Liver (tissue), 9 donors: ENCODE data around the gene CECR2. TPM values are rescaled to one million over a fixed set of nuclear protein-coding genes. Genes with fewer than 3 reads are reported as not detected.

Source experiments
- DNase-seq: peaks from one replicate; pipeline ENCODE4 v3.0.0-alpha.2; 2017; ENCODE audit warnings: low spot score
- H3K27ac ChIP-seq, 2 donors: one replicate each; pipeline ENCODE4 v1.7.0; 2013; ENCODE audit warnings: inconsistent platforms in 2 of 2, low read length in 2 of 2, control low read depth in 1 of 2, low read depth in 1 of 2, mild to moderate bottlenecking in 1 of 2
- H3K27me3 ChIP-seq, 4 donors: one replicate each; pipeline versions ENCODE4 v1.6.1 to v1.7.0; 2013; ENCODE audit warnings: low read length in 3 of 4, inconsistent platforms in 1 of 4, mild to moderate bottlenecking in 1 of 4, moderate library complexity in 1 of 4; ENCODE audit not compliant: control insufficient read depth in 4 of 4, insufficient read depth in 4 of 4
- H3K36me3 ChIP-seq, 4 donors: one replicate each; pipeline versions ENCODE4 v1.6.1 to v1.7.0; 2013; ENCODE audit warnings: low read length in 3 of 4, mild to moderate bottlenecking in 3 of 4, low read depth in 1 of 4, moderate library complexity in 1 of 4; ENCODE audit not compliant: control insufficient read depth in 4 of 4, insufficient read depth in 3 of 4
- H3K4me1 ChIP-seq, 4 donors: one replicate each; pipeline versions ENCODE4 v1.6.1 to v1.7.0; 2013; ENCODE audit warnings: low read length in 3 of 4, mild to moderate bottlenecking in 3 of 4, moderate library complexity in 1 of 4; ENCODE audit not compliant: control insufficient read depth in 4 of 4, insufficient read depth in 4 of 4
- H3K4me3 ChIP-seq, 3 donors: one replicate each; pipeline versions ENCODE4 v1.6.1 to v1.7.0; 2013; ENCODE audit warnings: low read length in 3 of 3, control low read depth in 1 of 3, low read depth in 1 of 3, mild to moderate bottlenecking in 1 of 3
- H3K9ac ChIP-seq, 2 donors: one replicate each; pipeline ENCODE4 v1.7.0; 2013; ENCODE audit warnings: low read length in 2 of 2, mild to moderate bottlenecking in 2 of 2, moderate library complexity in 2 of 2, control low read depth in 1 of 2, low read depth in 1 of 2
- H3K9me3 ChIP-seq, 4 donors: one replicate each; pipeline versions ENCODE4 v1.6.1 to v1.7.0; 2013; ENCODE audit warnings: low read length in 3 of 4; ENCODE audit not compliant: control insufficient read depth in 4 of 4
- ATF3 ChIP-seq: IDR thresholded peaks from 2 replicates; pipeline ENCODE4 v1.6.1; 2016; ENCODE audit warnings: antibody characterized with exemption
- CTCF ChIP-seq: fragments of 150-350 bp; IDR thresholded peaks from 2 replicates; pipeline ENCODE4 v1.5.1; 2017; ENCODE audit warnings: improper control_type of control experiment, low read depth, low read length; ENCODE audit not compliant: missing input control
- EGR1 ChIP-seq, 2 donors: IDR thresholded peaks; 2 replicates each; pipeline ENCODE4 v1.6.1; 2016 to 2018; ENCODE audit warnings: antibody characterized with exemption in 2 of 2, low read depth in 2 of 2
- FOXA1 ChIP-seq: IDR thresholded peaks from 2 replicates; pipeline ENCODE4 v1.6.1; 2016; ENCODE audit warnings: antibody characterized with exemption
- FOXA2 ChIP-seq: IDR thresholded peaks from 2 replicates; pipeline ENCODE4 v1.6.1; 2016; ENCODE audit warnings: antibody characterized with exemption
- GABPA ChIP-seq, 2 donors: IDR thresholded peaks in 1 of 2; conservative IDR thresholded peaks in 1 of 2; 2 replicates each; pipeline ENCODE4 v1.6.1; 2016; ENCODE audit warnings: antibody characterized with exemption in 2 of 2, mild to moderate bottlenecking in 1 of 2, moderate library complexity in 1 of 2
- HNF4A ChIP-seq, 2 donors: conservative IDR thresholded peaks; 2 replicates each; pipeline ENCODE4 v1.6.1; 2016; ENCODE audit warnings: antibody characterized with exemption in 2 of 2, mild to moderate bottlenecking in 2 of 2
- HNF4G ChIP-seq: IDR thresholded peaks from 2 replicates; pipeline ENCODE4 v1.6.1; 2016; ENCODE audit warnings: antibody characterized with exemption
- JUND ChIP-seq, 2 donors: IDR thresholded peaks; 2 replicates each; pipeline ENCODE4 v1.6.1; 2016; ENCODE audit warnings: antibody characterized with exemption in 2 of 2
- MAX ChIP-seq: IDR thresholded peaks from 2 replicates; pipeline ENCODE4 v1.6.1; 2016; ENCODE audit warnings: antibody characterized with exemption
- NR2F2 ChIP-seq: IDR thresholded peaks from 2 replicates; pipeline ENCODE4 v1.6.1; 2016; ENCODE audit warnings: antibody characterized with exemption
- RAD21 ChIP-seq, 2 donors: IDR thresholded peaks; 2 replicates each; pipeline ENCODE4 v1.6.1; 2016; ENCODE audit warnings: antibody characterized with exemption in 2 of 2, mild to moderate bottlenecking in 2 of 2
- REST ChIP-seq: IDR thresholded peaks from 2 replicates; pipeline ENCODE4 v1.6.1; 2016; ENCODE audit warnings: antibody characterized with exemption, mild to moderate bottlenecking
- RXRA ChIP-seq, 2 donors: IDR thresholded peaks; 2 replicates each; pipeline ENCODE4 v1.6.1; 2017 to 2018; ENCODE audit warnings: antibody characterized with exemption in 2 of 2, mild to moderate bottlenecking in 1 of 2
- SP1 ChIP-seq: IDR thresholded peaks from 2 replicates; pipeline ENCODE4 v1.6.1; 2018; ENCODE audit warnings: antibody characterized with exemption, mild to moderate bottlenecking
- TAF1 ChIP-seq: conservative IDR thresholded peaks from 2 replicates; pipeline ENCODE4 v1.6.1; 2016; ENCODE audit warnings: antibody characterized with exemption, mild to moderate bottlenecking
- YY1 ChIP-seq: IDR thresholded peaks from 2 replicates; pipeline ENCODE4 v1.6.1; 2016; ENCODE audit warnings: antibody characterized with exemption, mild to moderate bottlenecking
- WGBS: extraction: QIAGEN DNeasy Blood & Tissue Kit; methylation state at CpG from one replicate; pipeline ENCODE4 v1.1.7; 2013; 5-methylcytosine and 5-hydroxymethylcytosine counted together
- polyA plus RNA-seq, 2 donors: library from polyadenylated mRNA; stranded (reverse) in 1 of 2; unstranded in 1 of 2; fragments of 200-250 nt in 1 of 2; fragments of >200 nt in 1 of 2; fragmentation: Nextera tagmentation in 1 of 2; extraction: Ambion mirVana in 1 of 2; gene quantifications; one replicate each; pipeline versions ENCODE4 v1.2.1 to v1.2.3, GENCODE V29; 2013 to 2015
- total RNA-seq, 2 donors: library from RNA; depleted of rRNA; stranded (reverse); fragments of >200 nt; gene quantifications; one replicate each; pipeline ENCODE4 v1.2.3, GENCODE V29; 2014
- TF ChIP-seq, protein P1 (sequence below): IDR thresholded peaks from 2 replicates; pipeline ENCODE4 v1.6.1; 2016; ENCODE audit warnings: antibody characterized with exemption
- donor health status: healthy.
- donor health status: healthy.
- donor health status: healthy.
- donor health status: healthy.
- donor health status: healthy.

Gene CECR2
- total and polyA plus RNA-seq, 4 donors: 1.8 to 9.7 (median 2.1) TPM

DNA sequence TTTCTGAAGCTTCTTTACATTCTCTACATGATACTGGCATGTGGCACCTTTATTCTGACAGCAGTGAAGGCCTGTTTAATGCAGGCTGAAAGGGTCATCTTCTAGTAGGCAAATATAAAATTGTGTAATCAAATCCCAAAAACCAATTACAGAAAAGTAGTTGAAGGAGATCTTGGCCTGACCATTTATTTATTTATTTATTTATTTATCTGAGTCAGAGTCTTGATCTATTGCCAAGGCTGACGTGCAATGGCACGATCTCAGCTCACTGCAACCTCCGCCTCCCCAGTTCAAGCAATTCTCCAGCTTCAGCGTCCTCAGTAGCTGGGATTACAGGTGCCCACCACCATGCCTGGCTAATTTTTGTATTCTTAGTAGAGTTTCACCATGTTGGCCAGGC lies 22.7 kb upstream of the CECR2 start:
- WGBS: 32% methylated on average over 4 of the region's 4 CpGs
- Histone ChIP-seq H3K36me3 (no peaks in the 10 kb centered on the region), H3K4me3 (no peak overlapping the region), H3K27me3 (no peaks in the 10 kb centered on the region), H3K9ac (peak overlapping the region in 1 of 2 donors; percentile 33), H3K9me3 (no peaks in the 10 kb centered on the region), H3K27ac (peak overlapping the region; percentile 51 to 63), H3K4me1 (peaks cover 4 to 13% (median 6%) of the 10 kb centered on the region in 4 donors)
- DNase-seq: no peak
- TF ChIP-seq FOXA1 (no peak), REST (peak; percentile 42), RAD21 (IDR thresholded peaks at IDR 0.05) (peak in 1 of 2 donors; percentile 35), HNF4G (no peak), MAX (no peak), RXRA (IDR thresholded peaks at IDR 0.05) (peak; percentile 60 to 75), TAF1 (no peak), CTCF (no peak), YY1 (peak; percentile 26), ATF3 (no peak), HNF4A (conservative IDR thresholded peaks at IDR 0.05) (peak; percentile 14 to 51), EGR1 (IDR thresholded peaks at IDR 0.05; ENCODE audit: low read depth in 2 of 2) (no peak), FOXA2 (no peak), JUND (IDR thresholded peaks at IDR 0.05) (peak in 1 of 2 donors; percentile 66), GABPA (IDR thresholded peaks at IDR 0.05 in 1 of 2, conservative IDR thresholded peaks at IDR 0.05 in 1 of 2) (no peak), NR2F2 (no peak), SP1 (no peak)
- TF ChIP-seq, protein P1, sequence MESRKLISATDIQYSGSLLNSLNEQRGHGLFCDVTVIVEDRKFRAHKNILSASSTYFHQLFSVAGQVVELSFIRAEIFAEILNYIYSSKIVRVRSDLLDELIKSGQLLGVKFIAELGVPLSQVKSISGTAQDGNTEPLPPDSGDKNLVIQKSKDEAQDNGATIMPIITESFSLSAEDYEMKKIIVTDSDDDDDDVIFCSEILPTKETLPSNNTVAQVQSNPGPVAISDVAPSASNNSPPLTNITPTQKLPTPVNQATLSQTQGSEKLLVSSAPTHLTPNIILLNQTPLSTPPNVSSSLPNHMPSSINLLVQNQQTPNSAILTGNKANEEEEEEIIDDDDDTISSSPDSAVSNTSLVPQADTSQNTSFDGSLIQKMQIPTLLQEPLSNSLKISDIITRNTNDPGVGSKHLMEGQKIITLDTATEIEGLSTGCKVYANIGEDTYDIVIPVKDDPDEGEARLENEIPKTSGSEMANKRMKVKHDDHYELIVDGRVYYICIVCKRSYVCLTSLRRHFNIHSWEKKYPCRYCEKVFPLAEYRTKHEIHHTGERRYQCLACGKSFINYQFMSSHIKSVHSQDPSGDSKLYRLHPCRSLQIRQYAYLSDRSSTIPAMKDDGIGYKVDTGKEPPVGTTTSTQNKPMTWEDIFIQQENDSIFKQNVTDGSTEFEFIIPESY: peak; percentile 20
